HepG2 (cell line): ENCODE measurements around the gene UBFD1. TPM values are rescaled to one million over a fixed set of nuclear protein-coding genes. Genes with fewer than 3 reads are reported as not detected.

Source experiments
- ATAC-seq: fragments of 200-7000 bp; cut with Tn5 transposase; 3 replicates; pipeline ENCODE4 v1.9.1; 2020; ENCODE audit warnings: mild to moderate bottlenecking, moderate library complexity
- BruUV-seq: library from RNA; stranded (reverse); fragments of 400-500 nt; replicated peaks from 2 replicates; lab custom pipeline; 2021; lab: Mats Ljungman, UMichigan
- CTCF ChIA-PET: fragments of 300-600 bp; formaldehyde crosslinking; extraction: SDS; loops from one replicate; lab custom pipeline; 2021; ENCODE audit warnings: low total read pairs, inconsistent platforms, low intra/inter-chr PET ratio; lab: Yijun Ruan, JAX
- POLR2A ChIA-PET: fragments of 350-600 bp; sonication (Branson Sonifier 250); formaldehyde crosslinking; loops from one replicate; lab custom pipeline; 2020; ENCODE audit warnings: antibody characterized with exemption, inconsistent platforms; lab: Yijun Ruan, JAX
- DNase-seq: peaks from one replicate; pipeline ENCODE4 v3.0.0-alpha.2; 2015; ENCODE audit warnings: low spot score
- FAIRE-seq: peaks from 3 replicates; lab custom pipeline; 2011; peaks lifted over from hg19 to GRCh38; lab: Jason Lieb, UNC
- H2AFZ ChIP-seq: one replicate; pipeline ENCODE4 v1.6.1; 2011; ENCODE audit warnings: low read length, inconsistent platforms
- H3K27ac ChIP-seq: fragments of 300-600 bp; 3 replicates; pipeline ENCODE4 v1.8.0; 2011; ENCODE audit warnings: mixed run types, mild to moderate bottlenecking, mixed read lengths, low read length, inconsistent platforms; ENCODE audit not compliant: insufficient read depth; ENCODE audit errors: extremely low read length
- H3K27me3 ChIP-seq, 2 experiments: fragments of 200-600 bp in 1 of 2; 2 replicates in 1 of 2; 3 replicates in 1 of 2; pipeline versions ENCODE4 v1.6.0 to v1.8.0; 2011; ENCODE audit warnings: low read length in 2 of 2, mild to moderate bottlenecking in 2 of 2, moderate library complexity in 2 of 2, inconsistent platforms in 1 of 2; ENCODE audit not compliant: insufficient read depth in 2 of 2, control insufficient read depth in 1 of 2
- H3K36me3 ChIP-seq, 2 experiments: fragments of 200-600 bp in 1 of 2; replicated peaks in 1 of 2; 2 replicates in 1 of 2; 3 replicates in 1 of 2; pipeline versions ENCODE4 v1.5.1 to v1.8.0; 2011; ENCODE audit warnings: low read length in 2 of 2, inconsistent platforms in 1 of 2; ENCODE audit not compliant: insufficient read depth in 2 of 2, control insufficient read depth in 1 of 2
- H3K4me1 ChIP-seq: 2 replicates; pipeline ENCODE4 v1.5.1; 2012; ENCODE audit warnings: low read length, inconsistent platforms; ENCODE audit not compliant: insufficient read depth
- H3K4me2 ChIP-seq: 2 replicates; pipeline ENCODE4 v1.6.0; 2011; ENCODE audit warnings: low read depth, low read length, inconsistent platforms
- H3K4me3 ChIP-seq, 3 experiments: fragments of 200-600 bp in 1 of 3; sonication (generic), shearing (Covaris generic) in 1 of 3; replicated peaks in 1 of 3; 2 replicates each; pipeline ENCODE4 v1.5.1; 2011 to 2016; ENCODE audit warnings: low read length in 3 of 3, inconsistent platforms in 2 of 3, low read depth in 2 of 3, mild to moderate bottlenecking in 2 of 3, control low read depth in 1 of 3, mixed read lengths in 1 of 3; ENCODE audit not compliant: insufficient read depth in 1 of 3
- H3K79me2 ChIP-seq: one replicate; pipeline ENCODE4 v1.6.1; 2011; ENCODE audit warnings: low read length, inconsistent platforms; ENCODE audit not compliant: insufficient read depth
- H3K9ac ChIP-seq: 2 replicates; pipeline ENCODE4 v1.6.0; 2011; ENCODE audit warnings: mild to moderate bottlenecking, low read depth, low read length, inconsistent platforms; ENCODE audit not compliant: insufficient read depth
- H3K9me3 ChIP-seq: 2 replicates; pipeline ENCODE4 v1.5.1; 2012; ENCODE audit warnings: mild to moderate bottlenecking, low read length
- H4K20me1 ChIP-seq: 2 replicates; pipeline ENCODE4 v1.6.0; 2011; ENCODE audit warnings: inconsistent platforms, mild to moderate bottlenecking, low read length, moderate library complexity; ENCODE audit not compliant: insufficient read depth
- DMTF1 ChIP-seq: sonication (generic); formaldehyde crosslinking; IDR thresholded peaks from 2 replicates; pipeline ENCODE4 v1.4.0; 2020; ENCODE audit warnings: mild to moderate bottlenecking, missing genetic modification reagents
- EED ChIP-seq: sonication (generic); formaldehyde crosslinking; IDR thresholded peaks from 2 replicates; pipeline ENCODE4 v1.5.0; 2020; ENCODE audit warnings: mild to moderate bottlenecking, missing genetic modification reagents
- ETV5 ChIP-seq: IDR thresholded peaks from 2 replicates; pipeline ENCODE4 v1.6.1; 2018; ENCODE audit warnings: missing biosample characterization, missing genetic modification reagents, inconsistent platforms, borderline replicate concordance
- EZH2 ChIP-seq: conservative IDR thresholded peaks from 2 replicates; pipeline ENCODE4 v1.6.1; 2012; ENCODE audit warnings: mild to moderate bottlenecking, low read depth, low read length, moderate library complexity
- MEIS2 ChIP-seq: sonication (generic); formaldehyde crosslinking; IDR thresholded peaks from 2 replicates; pipeline ENCODE4 v1.9.0; 2021; ENCODE audit warnings: mild to moderate bottlenecking, missing genetic modification reagents
- NFATC3 ChIP-seq: sonication (generic); formaldehyde crosslinking; IDR thresholded peaks from 2 replicates; pipeline ENCODE4 v1.5.1; 2020; ENCODE audit warnings: mild to moderate bottlenecking, missing genetic modification reagents
- PAWR ChIP-seq: sonication (generic); formaldehyde crosslinking; IDR thresholded peaks from 2 replicates; pipeline ENCODE4 v1.4.0; 2020; ENCODE audit warnings: missing genetic modification reagents, mild to moderate bottlenecking, borderline replicate concordance
- POGK ChIP-seq: sonication (generic); formaldehyde crosslinking; conservative IDR thresholded peaks from 2 replicates; pipeline ENCODE4 v1.8.0; 2022; ENCODE audit warnings: mild to moderate bottlenecking, moderate library complexity, missing genetic modification reagents
- RBM22 ChIP-seq: fragments of 200-400 bp; formaldehyde crosslinking; optimal IDR thresholded peaks from 2 replicates; pipeline ENCODE3; 2017; ENCODE audit warnings: mild to moderate bottlenecking, low read length, moderate library complexity
- RCOR2 ChIP-seq: IDR thresholded peaks from 2 replicates; pipeline ENCODE4 v1.6.1; 2016; ENCODE audit warnings: missing biosample characterization, missing genetic modification reagents
- SNAI1 ChIP-seq: sonication (generic); formaldehyde crosslinking; IDR thresholded peaks from 2 replicates; pipeline ENCODE4 v1.5.0; 2020; ENCODE audit warnings: mild to moderate bottlenecking, missing genetic modification reagents, borderline replicate concordance
- STAT6 ChIP-seq: sonication (generic); formaldehyde crosslinking; IDR thresholded peaks from 2 replicates; pipeline ENCODE4 v1.4.0; 2020; ENCODE audit warnings: missing genetic modification reagents, mild to moderate bottlenecking, borderline replicate concordance
- WIZ ChIP-seq: sonication (generic); formaldehyde crosslinking; IDR thresholded peaks from 2 replicates; pipeline ENCODE4 v1.5.1; 2020; ENCODE audit warnings: mild to moderate bottlenecking, missing genetic modification reagents
- ZMAT5 ChIP-seq: sonication (generic); formaldehyde crosslinking; IDR thresholded peaks from 2 replicates; pipeline ENCODE4 v1.5.0; 2020; ENCODE audit warnings: mild to moderate bottlenecking, low read depth, missing genetic modification reagents, borderline replicate concordance
- ZNF367 ChIP-seq: sonication (generic); formaldehyde crosslinking; IDR thresholded peaks from 2 replicates; pipeline ENCODE4 v1.4.0; 2020; ENCODE audit warnings: missing genetic modification reagents, borderline replicate concordance
- ZNF652 ChIP-seq: IDR thresholded peaks from 2 replicates; pipeline ENCODE4 v1.6.1; 2016; ENCODE audit warnings: low read depth, borderline replicate concordance
- ZNF678 ChIP-seq: sonication (generic); formaldehyde crosslinking; IDR thresholded peaks from 2 replicates; pipeline ENCODE4 v1.4.0; 2020; ENCODE audit warnings: mild to moderate bottlenecking, missing genetic modification reagents
- WGBS: methylation state at CpG from one replicate; pipeline ENCODE4 v1.1.6; 2017; ENCODE audit warnings: low lambda C conversion rate; 5-methylcytosine and 5-hydroxymethylcytosine counted together
- in situ Hi-C: cut with HindIII; loops from 2 replicates; pipeline ENCODE4 v1.10.0; 2017; ENCODE audit warnings: low pct_unique_long_range_greater_than_20kb; ENCODE audit not compliant: extremely low pct_ligation_motif_present
- intact Hi-C: fragments of 100-400 bp; cut with micrococcal nuclease; formaldehyde crosslinking; loops from one replicate; pipeline ENCODE4 v1.10.0; 2022; ENCODE audit not compliant: unreplicated experiment
- polyA plus RNA-seq, 8 experiments: library from polyadenylated mRNA; depleted of rRNA in 3 of 8; stranded (reverse) in 7 of 8; unstranded in 1 of 8; fragments of >200 nt; fragmentation: Illumina TruSeq in 4 of 8; extraction: Trizol in 4 of 8; gene quantifications; 2 replicates each; pipeline versions ENCODE4 v1.2.1 to v1.2.3, GENCODE V29; 2011 to 2016; ENCODE audit warnings: low read depth in 4 of 8, missing spikeins in 1 of 8, mixed read lengths in 1 of 8; ENCODE audit not compliant: insufficient read depth in 1 of 8
- total RNA-seq, 5 experiments: library from RNA; depleted of rRNA; stranded (reverse); fragments of >200 nt; fragmentation: Illumina TruSeq; extraction: Trizol; gene quantifications; 2 replicates each; pipeline ENCODE4 v1.2.3, GENCODE V29; 2016; ENCODE audit warnings: low read depth in 1 of 5

UBFD1 gene
- total and polyA plus RNA-seq, 2 of the 13 experiments (the other 11 are each of a cell fraction or from before 2014, with no cell fraction given) = 100 to 111 TPM

- no peak overlapping the region for H2AFZ ChIP-seq
- in situ Hi-C loops (no loop called here), intact Hi-C loops (loop anchor here (1.0 to 2.0 kb wide), 2 partner anchors 31 to 48 kb away; partner anchors contain the start of genes EARS2 and UBFD1)
- H3K9ac ChIP-seq = peak overlapping the region; percentile 96
- no peaks in the 10 kb centered on the region for H3K9me3 ChIP-seq
- peak overlapping the region; percentile 98 for H3K4me2 ChIP-seq
- H3K27me3 ChIP-seq = no peaks in the 10 kb centered on the region; a peak in 1 of 5 replicates
- ATAC-seq (peak; percentile 6), DNase-seq (no peak), FAIRE-seq (no peak)
- H3K36me3 ChIP-seq = 0 out of 5 replicates have a peak, but pooled peaks cover 0 to 17% of the 10 kb centered on the region in 2 experiments
- peak overlapping the region; percentile 74 for H3K27ac ChIP-seq
- BruUV-seq = no TSS peak
- H3K4me3 ChIP-seq = peak overlapping the region; percentile 75 to 92 (median 91)
- CTCF ChIA-PET = no interaction called here
- peaks cover 42% of the 10 kb centered on the region for H4K20me1 ChIP-seq
- peaks cover 81% of the 10 kb centered on the region for H3K4me1 ChIP-seq
- POLR2A ChIA-PET = interaction anchor here (0.8 to 2.8 kb wide), 6 partner anchors 17 to 134 kb away, joined by 3 to 24 read pairs (median 4); partner anchors contain the start of genes EARS2 and UBFD1
- H3K79me2 ChIP-seq = peaks cover 54% of the 10 kb centered on the region
- 1% methylated on average over 14 of the region's 17 CpGs for WGBS
- no peak for TF ChIP-seq RCOR2 (CRISPR knock-in tag)
- TF ChIP-seq RBM22 = no peak
- no peak for TF ChIP-seq EED (CRISPR knock-in tag)
- TF ChIP-seq ZNF652 (CRISPR knock-in tag) = peak; percentile 39
- no peak for TF ChIP-seq STAT6
- TF ChIP-seq DMTF1 (CRISPR knock-in tag) = no peak; the same call in 1 of the 2 replicates
- 0 out of 2 replicates have a peak, but pooled peaks have one; percentile 47 for TF ChIP-seq PAWR
- TF ChIP-seq ZNF678 (CRISPR knock-in tag) = no peak; the same call in 1 of the 2 replicates
- no peak for TF ChIP-seq WIZ (CRISPR knock-in tag)
- no peak for TF ChIP-seq EZH2
- TF ChIP-seq ZMAT5 (CRISPR knock-in tag) = no peak
- TF ChIP-seq SNAI1 = no peak
- no peak for TF ChIP-seq NFATC3 (CRISPR knock-in tag)
- TF ChIP-seq ETV5 (CRISPR knock-in tag) = no peak
- TF ChIP-seq ZNF367 = no peak
- TF ChIP-seq POGK (CRISPR knock-in tag) = no peak
- TF ChIP-seq MEIS2 = no peak
These were observed 47.8 kb upstream of the UBFD1 start for GRCh38 chr16:23509782-23510163.
